Astrocyte (in vitro differentiated cells and primary cell): ENCODE results near the gene PTPRN2.

ENCODE experiments used
- EZH2 ChIP-seq: IDR thresholded peaks from 2 replicates; pipeline ENCODE4 v1.6.1; 2012; ENCODE audit warnings: mild to moderate bottlenecking, low read length, inconsistent platforms; ENCODE audit not compliant: insufficient read depth
- TF ChIP-seq, protein P1 (sequence below): IDR thresholded peaks from 2 replicates; pipeline ENCODE4 v1.5.1; 2011; ENCODE audit warnings: low read depth, mild to moderate bottlenecking, inconsistent platforms, low read length, moderate library complexity; ENCODE audit not compliant: insufficient read depth

DNA sequence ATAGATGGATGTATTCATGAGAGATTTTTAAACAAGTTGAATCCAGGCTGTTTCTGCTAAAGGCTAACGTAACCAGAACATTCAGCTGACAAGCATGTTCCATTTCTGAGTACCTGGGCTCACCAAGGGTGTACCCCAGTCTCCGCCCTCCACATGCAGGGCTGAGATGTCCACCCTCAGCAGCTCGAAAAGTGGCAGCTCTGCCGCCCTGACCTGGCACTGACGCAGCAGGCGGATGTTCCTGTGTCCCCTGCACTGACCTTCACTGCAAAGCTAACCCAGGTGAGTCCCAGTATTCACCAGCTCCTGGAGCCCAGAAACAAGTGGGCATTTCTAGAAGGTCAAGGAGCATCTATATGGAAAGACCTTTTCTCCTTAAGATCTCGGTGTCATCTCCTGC, 437.4 kb downstream of the PTPRN2 start:
- TF ChIP-seq, protein P1, sequence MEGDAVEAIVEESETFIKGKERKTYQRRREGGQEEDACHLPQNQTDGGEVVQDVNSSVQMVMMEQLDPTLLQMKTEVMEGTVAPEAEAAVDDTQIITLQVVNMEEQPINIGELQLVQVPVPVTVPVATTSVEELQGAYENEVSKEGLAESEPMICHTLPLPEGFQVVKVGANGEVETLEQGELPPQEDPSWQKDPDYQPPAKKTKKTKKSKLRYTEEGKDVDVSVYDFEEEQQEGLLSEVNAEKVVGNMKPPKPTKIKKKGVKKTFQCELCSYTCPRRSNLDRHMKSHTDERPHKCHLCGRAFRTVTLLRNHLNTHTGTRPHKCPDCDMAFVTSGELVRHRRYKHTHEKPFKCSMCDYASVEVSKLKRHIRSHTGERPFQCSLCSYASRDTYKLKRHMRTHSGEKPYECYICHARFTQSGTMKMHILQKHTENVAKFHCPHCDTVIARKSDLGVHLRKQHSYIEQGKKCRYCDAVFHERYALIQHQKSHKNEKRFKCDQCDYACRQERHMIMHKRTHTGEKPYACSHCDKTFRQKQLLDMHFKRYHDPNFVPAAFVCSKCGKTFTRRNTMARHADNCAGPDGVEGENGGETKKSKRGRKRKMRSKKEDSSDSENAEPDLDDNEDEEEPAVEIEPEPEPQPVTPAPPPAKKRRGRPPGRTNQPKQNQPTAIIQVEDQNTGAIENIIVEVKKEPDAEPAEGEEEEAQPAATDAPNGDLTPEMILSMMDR, result no peak
- TF ChIP-seq EZH2, result no peak
